Left lung (tissue), 14 donors: ENCODE results near the gene NR2E3. TPM values are rescaled to one million over a fixed set of nuclear protein-coding genes. Genes with fewer than 3 reads are reported as not detected.

Experiments
- ATAC-seq: fragments of 200-7000 bp; cut with Tn5 transposase; one replicate; pipeline ENCODE4 v1.9.1; 2020; ENCODE audit warnings: moderate library complexity
- DNase-seq, 4 donors: peaks; one replicate each; pipeline ENCODE4 v3.0.0-alpha.2; 2013 to 2020
- H3K27ac ChIP-seq, 2 donors: fragments of 200-600 bp; sonication (generic) in 1 of 2; one replicate each; pipeline versions ENCODE4 v1.5.0 to v1.8.0; 2020 to 2021
- H3K27me3 ChIP-seq, 2 donors: fragments of 200-600 bp; sonication (generic) in 1 of 2; one replicate each; pipeline versions ENCODE4 v1.5.0 to v1.8.0; 2020 to 2021
- H3K36me3 ChIP-seq, 2 donors: fragments of 200-600 bp; sonication (generic) in 1 of 2; one replicate each; pipeline versions ENCODE4 v1.5.0 to v1.8.0; 2020 to 2021
- H3K4me1 ChIP-seq, 2 donors: fragments of 200-600 bp; one replicate each; pipeline ENCODE4 v1.8.0; 2021
- H3K4me3 ChIP-seq, 2 donors: fragments of 200-600 bp; sonication (generic) in 1 of 2; one replicate each; pipeline versions ENCODE4 v1.5.0 to v1.8.0; 2020 to 2021; ENCODE audit warnings: mild to moderate bottlenecking in 1 of 2
- H3K9me3 ChIP-seq, 2 donors: fragments of 200-600 bp; sonication (generic) in 1 of 2; one replicate each; pipeline versions ENCODE4 v1.5.0 to v1.8.0; 2020 to 2021
- intact Hi-C, 2 donors: fragments of 100-400 bp; cut with DNase I; formaldehyde crosslinking; loops; one replicate each; pipeline versions ENCODE4 v1.11.2 to v1.14.2; 2022
- long read RNA-seq, 12 donors: library from polyadenylated mRNA in 2 of 12; unstranded in 2 of 12; transcript quantifications; one replicate each; pipeline ENCODE4 v2.0.0 and lab custom pipeline, GENCODE V29; 2019 to 2026
- polyA plus RNA-seq, 6 donors: library from polyadenylated mRNA; unstranded; fragments of 120-200 nt; gene quantifications; one replicate each; pipeline ENCODE4 v1.2.1, GENCODE V29; 2013; ENCODE audit not compliant: insufficient read length in 6 of 6
- total RNA-seq, 2 donors: library from RNA; stranded (reverse); fragmentation: NEBNext Ultra II Directional; extraction: Animal tissue kit (Norgen Biotek cat#: 25700); gene quantifications; one replicate each; pipeline ENCODE4 v1.2.1, GENCODE V29; 2021
- TF ChIP-seq, protein P1 (sequence below), 2 donors: fragments of 200-600 bp; sonication (generic) in 1 of 2; IDR thresholded peaks; one replicate each; pipeline versions ENCODE4 v1.5.0 to v1.8.0; 2021; ENCODE audit warnings: antibody characterized with exemption in 2 of 2
- donor health status: DM: no; HTN: yes; CAD: no.
- donor health status: DM: no; HTN: no; CAD: no.

Gene NR2E3
- total RNA-seq (under 1 TPM; 0.61 to 0.76 TPM), polyA plus RNA-seq (1 to 10 TPM in 1 of 6 donors, under 1 TPM in 5; 0.41 to 1.1 (median 0.72) TPM)
- long read RNA-seq, donor 1 = 0 reads
- long read RNA-seq, donor 2 = 0 reads
- long read RNA-seq, donor 3 = 0 reads
- long read RNA-seq, donor 4 = 0 reads
- long read RNA-seq, donor 5 = 0 reads
- long read RNA-seq, donor 6 = 0 reads
- long read RNA-seq, donor 7 = 0 reads
- long read RNA-seq, donor 8 = 0 reads
- long read RNA-seq, donor 9 = 0 reads
- long read RNA-seq, donor 10 = 0 reads
- long read RNA-seq, donor 11 = 0 reads
- long read RNA-seq, donor 12 = 0 reads

- no peaks in the 10 kb centered on the region for H3K4me1 ChIP-seq
- H3K27me3 ChIP-seq = no peaks in the 10 kb centered on the region
- H3K27ac ChIP-seq = no peak within 1 kb of the TSS
- H3K36me3 ChIP-seq = no peaks in the 10 kb centered on the region
- DNase-seq = peak in 1 of 4 donors; percentile 61
- ATAC-seq = no peak
- TF ChIP-seq, protein P1, sequence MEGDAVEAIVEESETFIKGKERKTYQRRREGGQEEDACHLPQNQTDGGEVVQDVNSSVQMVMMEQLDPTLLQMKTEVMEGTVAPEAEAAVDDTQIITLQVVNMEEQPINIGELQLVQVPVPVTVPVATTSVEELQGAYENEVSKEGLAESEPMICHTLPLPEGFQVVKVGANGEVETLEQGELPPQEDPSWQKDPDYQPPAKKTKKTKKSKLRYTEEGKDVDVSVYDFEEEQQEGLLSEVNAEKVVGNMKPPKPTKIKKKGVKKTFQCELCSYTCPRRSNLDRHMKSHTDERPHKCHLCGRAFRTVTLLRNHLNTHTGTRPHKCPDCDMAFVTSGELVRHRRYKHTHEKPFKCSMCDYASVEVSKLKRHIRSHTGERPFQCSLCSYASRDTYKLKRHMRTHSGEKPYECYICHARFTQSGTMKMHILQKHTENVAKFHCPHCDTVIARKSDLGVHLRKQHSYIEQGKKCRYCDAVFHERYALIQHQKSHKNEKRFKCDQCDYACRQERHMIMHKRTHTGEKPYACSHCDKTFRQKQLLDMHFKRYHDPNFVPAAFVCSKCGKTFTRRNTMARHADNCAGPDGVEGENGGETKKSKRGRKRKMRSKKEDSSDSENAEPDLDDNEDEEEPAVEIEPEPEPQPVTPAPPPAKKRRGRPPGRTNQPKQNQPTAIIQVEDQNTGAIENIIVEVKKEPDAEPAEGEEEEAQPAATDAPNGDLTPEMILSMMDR (IDR thresholded peaks at IDR 0.05) = no peak
- H3K4me3 ChIP-seq = no peak within 1 kb of the TSS
- intact Hi-C loops = no loop called here
- no peaks in the 10 kb centered on the region for H3K9me3 ChIP-seq
Measured at GRCh38 chr15:71810256-71811035, at the start of gene NR2E3. NR2E3 (plus strand) TSS chr15:71810554; CDS start chr15:71810744, 190 bp downstream.

DNA sequence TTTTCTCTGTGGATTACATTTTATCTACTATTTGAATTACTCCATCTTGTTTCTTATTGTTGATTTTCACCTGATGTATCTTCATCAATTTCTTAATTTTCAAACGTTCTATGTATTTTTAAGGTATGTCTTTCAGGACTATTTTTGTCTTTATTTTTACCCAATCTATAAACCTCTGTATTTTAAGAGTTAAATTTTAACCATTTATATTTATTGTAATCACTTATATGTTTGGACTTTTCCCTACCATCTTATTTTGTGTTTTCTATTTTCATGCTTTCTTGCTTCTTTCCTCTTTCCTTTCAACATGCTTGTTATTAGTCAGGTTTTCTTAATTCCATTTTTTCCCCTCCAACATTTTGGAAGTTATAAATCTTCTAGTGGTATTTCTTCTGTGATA, 49.5 kb upstream of the NR2E3 start:
- TF ChIP-seq, protein P1 (IDR thresholded peaks at IDR 0.05) = no peak

DNA sequence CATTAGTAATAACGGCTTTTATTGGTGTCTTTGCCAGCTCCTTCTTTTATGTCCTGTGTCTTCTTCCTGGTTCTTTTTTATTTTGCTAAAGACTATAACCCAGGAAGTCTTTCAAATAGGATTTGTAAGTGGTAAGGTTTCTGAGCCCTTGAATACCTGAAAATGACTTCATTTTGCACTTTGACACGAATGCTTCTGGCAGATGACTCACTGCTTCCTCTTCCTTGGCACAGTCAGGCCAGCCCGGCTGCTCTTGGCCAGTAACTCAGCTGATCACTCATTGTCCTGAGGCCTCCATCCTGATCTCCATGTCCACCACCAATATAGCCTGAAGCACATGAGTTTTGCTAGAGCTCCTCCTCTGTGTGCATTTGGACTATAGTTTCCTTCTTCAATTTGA, 48.7 kb upstream of the NR2E3 start:
- Histone ChIP-seq H3K9me3 (peaks cover 0 to 15% of the 10 kb centered on the region in 2 donors), H3K4me3 (no peak overlapping the region), H3K4me1 (no peaks in the 10 kb centered on the region), H3K27me3 (no peaks in the 10 kb centered on the region), H3K27ac (no peak overlapping the region), H3K36me3 (peaks cover 0 to 12% of the 10 kb centered on the region in 2 donors)
- ATAC-seq = peak; percentile 76
- intact Hi-C loops = no loop called here
- no peak for DNase-seq
- TF ChIP-seq, protein P1 (IDR thresholded peaks at IDR 0.05) = no peak

More for the DNA sequence above, 49.5 kb upstream of the NR2E3 start:
- DNase-seq (no peak), ATAC-seq (no peak)
- intact Hi-C loops = no loop called here
- no peak overlapping the region for H3K27ac ChIP-seq
- no peaks in the 10 kb centered on the region for H3K4me1 ChIP-seq
- no peaks in the 10 kb centered on the region for H3K27me3 ChIP-seq
- peaks cover 0 to 12% of the 10 kb centered on the region in 2 donors for H3K36me3 ChIP-seq
- no peak overlapping the region for H3K4me3 ChIP-seq
- peaks cover 0 to 15% of the 10 kb centered on the region in 2 donors for H3K9me3 ChIP-seq

DNA sequence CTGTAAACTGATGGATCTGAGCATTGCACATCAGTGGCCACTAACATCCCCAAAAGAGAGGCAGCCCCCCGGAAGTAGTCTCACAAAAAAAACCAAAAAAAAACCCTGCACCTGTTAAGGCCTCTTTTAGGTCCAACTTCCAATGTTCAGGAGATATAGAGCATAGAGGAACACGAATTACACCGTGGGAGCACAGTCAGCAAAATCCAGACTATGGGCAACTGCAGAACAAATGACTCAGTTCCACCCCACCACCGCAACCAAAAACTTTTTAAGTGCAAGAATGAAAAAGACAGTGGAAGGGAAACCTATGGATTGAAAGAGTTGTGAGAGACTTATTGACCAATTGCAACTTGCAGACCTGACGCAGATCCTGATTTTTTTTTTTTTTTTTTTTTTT, 42.2 kb upstream of the NR2E3 start:
- Histone ChIP-seq H3K27ac (no peak overlapping the region), H3K9me3 (no peaks in the 10 kb centered on the region), H3K27me3 (no peaks in the 10 kb centered on the region), H3K36me3 (peaks cover 0 to 19% of the 10 kb centered on the region in 2 donors), H3K4me1 (no peaks in the 10 kb centered on the region), H3K4me3 (no peak overlapping the region)
- no peak for ATAC-seq
- intact Hi-C loops = no loop called here
- TF ChIP-seq, protein P1 (IDR thresholded peaks at IDR 0.05) = no peak
- DNase-seq = no peak

DNA sequence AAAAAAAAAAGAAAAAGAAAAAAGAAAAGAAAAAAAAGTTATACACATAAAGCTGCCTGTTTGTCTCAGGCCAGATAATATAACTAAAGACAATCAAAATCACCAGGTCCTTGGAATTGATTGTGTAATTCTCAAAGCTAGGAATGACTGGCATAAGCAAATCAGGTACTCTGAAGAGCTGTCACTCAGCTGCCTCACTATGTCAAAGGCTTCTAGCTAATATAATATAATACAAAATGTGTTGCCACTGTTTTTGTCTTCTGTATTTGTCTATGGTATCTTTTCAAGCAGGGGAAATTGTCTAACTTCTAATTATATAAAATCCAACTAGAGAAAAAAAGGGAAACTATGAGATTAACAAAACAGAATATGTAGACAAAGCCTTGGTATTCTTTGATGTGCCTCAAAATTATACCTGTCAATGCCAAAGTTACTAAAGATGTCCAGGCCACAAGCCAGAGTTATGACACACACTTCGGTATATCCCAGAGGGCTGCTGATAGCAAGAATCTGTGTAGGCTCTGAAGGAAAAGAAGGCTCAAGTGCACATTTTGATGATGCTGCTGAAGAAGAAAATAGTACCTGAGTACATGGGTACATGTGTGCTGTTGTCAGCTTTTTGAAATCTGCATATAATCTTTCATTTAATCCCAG, 37.0 kb upstream of the NR2E3 start:
- TF ChIP-seq, protein P1 (IDR thresholded peaks at IDR 0.05) = no peak
- Histone ChIP-seq H3K27ac (no peak overlapping the region), H3K27me3 (no peaks in the 10 kb centered on the region), H3K9me3 (no peaks in the 10 kb centered on the region), H3K36me3 (peaks cover 0 to 8% of the 10 kb centered on the region in 2 donors), H3K4me3 (no peak overlapping the region), H3K4me1 (no peaks in the 10 kb centered on the region)
- ATAC-seq = no peak
- DNase-seq = no peak
- intact Hi-C loops = no loop called here
